Measurements from ENCODE around the gene MSANTD2. TPM values are rescaled to one million over a fixed set of nuclear protein-coding genes. Genes with fewer than 3 reads are reported as not detected.

MSANTD2 gene
- total and polyA plus RNA-seq, 2 of the 4 experiments (the other 2 are of a cell fraction), result 5.0 to 6.0 TPM

GRCh38 chr11:124760205-124760652 lies 40.0 kb downstream of the MSANTD2 start:
- no peak overlapping the region for H2BK20ac ChIP-seq (ENCODE audit: low read depth, low read length)
- no peak overlapping the region for H2BK120ac ChIP-seq (ENCODE audit: low read depth, low read length)
- H3K79me1 ChIP-seq (ENCODE audit: low read depth in 1 of 2, low read length in 2 of 2), result peaks cover 0 to 5% of the 10 kb centered on the region in 2 experiments; a peak in 1 of 4 replicates
- peaks cover 17% of the 10 kb centered on the region; the same call in 1 of the 2 replicates for H3K27me3 ChIP-seq (ENCODE audit: control insufficient read depth, insufficient read depth, low read length)
- no peak overlapping the region for H3K27ac ChIP-seq (ENCODE audit: insufficient read depth, low read length)
- ATAC-seq (ENCODE audit: low read depth), result no peak
- H4K20me1 ChIP-seq (ENCODE audit: insufficient read depth, low read length), result peaks cover 10% of the 10 kb centered on the region
- TF ChIP-seq NFE2L2 (IDR thresholded peaks at IDR 0.05; ENCODE audit: low read depth, low read length), result no peak
- no peak for TF ChIP-seq RCOR1 (IDR thresholded peaks at IDR 0.05; ENCODE audit: insufficient replicate concordance, low read length)
- TF ChIP-seq RAD21 (IDR thresholded peaks at IDR 0.05; ENCODE audit: low read length), result no peak
- TF ChIP-seq CHD1 (IDR thresholded peaks at IDR 0.05; ENCODE audit: low read depth, low read length), result no peak
- no peak for TF ChIP-seq CEBPB (IDR thresholded peaks at IDR 0.05; ENCODE audit: low read depth, low read length)
- TF ChIP-seq, protein P1, sequence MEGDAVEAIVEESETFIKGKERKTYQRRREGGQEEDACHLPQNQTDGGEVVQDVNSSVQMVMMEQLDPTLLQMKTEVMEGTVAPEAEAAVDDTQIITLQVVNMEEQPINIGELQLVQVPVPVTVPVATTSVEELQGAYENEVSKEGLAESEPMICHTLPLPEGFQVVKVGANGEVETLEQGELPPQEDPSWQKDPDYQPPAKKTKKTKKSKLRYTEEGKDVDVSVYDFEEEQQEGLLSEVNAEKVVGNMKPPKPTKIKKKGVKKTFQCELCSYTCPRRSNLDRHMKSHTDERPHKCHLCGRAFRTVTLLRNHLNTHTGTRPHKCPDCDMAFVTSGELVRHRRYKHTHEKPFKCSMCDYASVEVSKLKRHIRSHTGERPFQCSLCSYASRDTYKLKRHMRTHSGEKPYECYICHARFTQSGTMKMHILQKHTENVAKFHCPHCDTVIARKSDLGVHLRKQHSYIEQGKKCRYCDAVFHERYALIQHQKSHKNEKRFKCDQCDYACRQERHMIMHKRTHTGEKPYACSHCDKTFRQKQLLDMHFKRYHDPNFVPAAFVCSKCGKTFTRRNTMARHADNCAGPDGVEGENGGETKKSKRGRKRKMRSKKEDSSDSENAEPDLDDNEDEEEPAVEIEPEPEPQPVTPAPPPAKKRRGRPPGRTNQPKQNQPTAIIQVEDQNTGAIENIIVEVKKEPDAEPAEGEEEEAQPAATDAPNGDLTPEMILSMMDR (conservative IDR thresholded peaks at IDR 0.05; ENCODE audit: low read depth, low read length), result no peak
- TF ChIP-seq, protein P2, sequence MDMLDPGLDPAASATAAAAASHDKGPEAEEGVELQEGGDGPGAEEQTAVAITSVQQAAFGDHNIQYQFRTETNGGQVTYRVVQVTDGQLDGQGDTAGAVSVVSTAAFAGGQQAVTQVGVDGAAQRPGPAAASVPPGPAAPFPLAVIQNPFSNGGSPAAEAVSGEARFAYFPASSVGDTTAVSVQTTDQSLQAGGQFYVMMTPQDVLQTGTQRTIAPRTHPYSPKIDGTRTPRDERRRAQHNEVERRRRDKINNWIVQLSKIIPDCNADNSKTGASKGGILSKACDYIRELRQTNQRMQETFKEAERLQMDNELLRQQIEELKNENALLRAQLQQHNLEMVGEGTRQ (IDR thresholded peaks at IDR 0.05; ENCODE audit: low read depth, low read length), result no peak
- TF ChIP-seq MAFK (IDR thresholded peaks at IDR 0.05; ENCODE audit: low read depth, low read length), result no peak
- no peak for TF ChIP-seq BHLHE40 (IDR thresholded peaks at IDR 0.05; ENCODE audit: low read depth, low read length)
- TF ChIP-seq, protein P3, sequence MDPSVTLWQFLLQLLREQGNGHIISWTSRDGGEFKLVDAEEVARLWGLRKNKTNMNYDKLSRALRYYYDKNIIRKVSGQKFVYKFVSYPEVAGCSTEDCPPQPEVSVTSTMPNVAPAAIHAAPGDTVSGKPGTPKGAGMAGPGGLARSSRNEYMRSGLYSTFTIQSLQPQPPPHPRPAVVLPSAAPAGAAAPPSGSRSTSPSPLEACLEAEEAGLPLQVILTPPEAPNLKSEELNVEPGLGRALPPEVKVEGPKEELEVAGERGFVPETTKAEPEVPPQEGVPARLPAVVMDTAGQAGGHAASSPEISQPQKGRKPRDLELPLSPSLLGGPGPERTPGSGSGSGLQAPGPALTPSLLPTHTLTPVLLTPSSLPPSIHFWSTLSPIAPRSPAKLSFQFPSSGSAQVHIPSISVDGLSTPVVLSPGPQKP (IDR thresholded peaks at IDR 0.05; ENCODE audit: borderline replicate concordance, low read depth, low read length), result no peak
- no peak for TF ChIP-seq MAZ (IDR thresholded peaks at IDR 0.05; ENCODE audit: borderline replicate concordance, low read depth, low read length)
- no peak for TF ChIP-seq POLR2A (IDR thresholded peaks at IDR 0.05; ENCODE audit: low read depth, low read length)
- TF ChIP-seq RFX5 (IDR thresholded peaks at IDR 0.05; ENCODE audit: low read depth, low read length), result no peak
- no peak for TF ChIP-seq MXI1 (IDR thresholded peaks at IDR 0.05; ENCODE audit: borderline replicate concordance, low read depth, low read length)
- no peak overlapping the region for H4K5ac ChIP-seq (ENCODE audit: low read depth, low read length)
- H3K4me1 ChIP-seq (ENCODE audit: control insufficient read depth, insufficient read depth, low read length), result peaks cover 1% of the 10 kb centered on the region; the same call in 1 of the 2 replicates
- WGBS, 2 experiments (ENCODE audit: extremely low coverage in 2 of 2, insufficient read length in 1 of 2), result 65% methylated on average over 10 of the region's 25 CpGs; no CpG with 5 or more reads in 1 of the 2 experiments
- no peak overlapping the region for H3K23ac ChIP-seq (ENCODE audit: low read depth, low read length)
- POLR2A ChIA-PET (ENCODE audit: unreplicated experiment), result no interaction called here
- no peaks in the 10 kb centered on the region for H3K9me3 ChIP-seq (ENCODE audit: control insufficient read depth, insufficient read depth, low read length)
- no TSS peak for BruUV-seq (replicated peaks)
- H3K9ac ChIP-seq (ENCODE audit: low read depth, low read length), result no peak overlapping the region
- H3K4ac ChIP-seq (ENCODE audit: low read depth, low read length), result no peak overlapping the region
- no peak overlapping the region for H2BK15ac ChIP-seq (ENCODE audit: low read depth, low read length)
- H3K14ac ChIP-seq (replicated peaks; ENCODE audit: low read depth, low read length), result no peak overlapping the region
- H3K18ac ChIP-seq (ENCODE audit: low read depth, low read length), result no peak overlapping the region
- H2BK5ac ChIP-seq (ENCODE audit: low read depth, low read length, poor library complexity, severe bottlenecking), result no peak overlapping the region
- DNase-seq, result no peak
- H4K91ac ChIP-seq (ENCODE audit: insufficient read depth, low read depth, low read length), result no peak overlapping the region
- no peak overlapping the region for H3K4me3 ChIP-seq (ENCODE audit: insufficient read depth, low read depth, low read length)
- H3K4me2 ChIP-seq (ENCODE audit: low read depth, low read length), result no peak overlapping the region
- dilution Hi-C loops (cut with HindIII; ENCODE audit: low sequenced_read_pairs, unreplicated experiment) (no loop called here), intact Hi-C loops (cut with micrococcal nuclease) (no loop called here), in situ Hi-C loops (cut with MboI; ENCODE audit: low sequenced_read_pairs) (loop anchor here (5.0 to 10.0 kb wide), 2 partner anchors 75 to 88 kb away; partner anchors contain the start of genes SIAE and SPA17)
- no peak overlapping the region for H2AK5ac ChIP-seq (ENCODE audit: low read depth, low read length)
- no peak overlapping the region for H3K56ac ChIP-seq (ENCODE audit: extremely low read depth, insufficient read depth, low read length)
- H3K9me1 ChIP-seq (ENCODE audit: insufficient read depth, low read length), result no peaks in the 10 kb centered on the region; the same call in 1 of the 2 replicates
- no peak overlapping the region for H2AFZ ChIP-seq (replicated peaks; ENCODE audit: low read length, poor library complexity)
- H4K8ac ChIP-seq (ENCODE audit: low read depth in 2 of 2, low read length in 2 of 2), result no peak overlapping the region
- peak overlapping the region; percentile 34 for H2AK9ac ChIP-seq (replicated peaks; ENCODE audit: low read depth, low read length, poor library complexity)
- no peaks in the 10 kb centered on the region; the same call in 1 of the 2 replicates for H3K36me3 ChIP-seq (ENCODE audit: control insufficient read depth, insufficient read depth, low read length)
- CTCF ChIA-PET, result no interaction called here
